GM19463 (cell line): Measurements from ENCODE around the gene CCDC88C.
"Not testable (repeated sequence)": the region's sequence is repeated elsewhere in the genome, so short reads cannot be mapped to it uniquely, and the experiment has no call there.

ENCODE experiments used
- ATAC-seq: cut with Tn5 transposase; IDR thresholded peaks from one replicate; pipeline ENCODE4 v1.9.1; 2021; ENCODE audit warnings: mild to moderate bottlenecking, moderate library complexity; ENCODE audit not compliant: unreplicated experiment

The CCDC88C gene

DNA sequence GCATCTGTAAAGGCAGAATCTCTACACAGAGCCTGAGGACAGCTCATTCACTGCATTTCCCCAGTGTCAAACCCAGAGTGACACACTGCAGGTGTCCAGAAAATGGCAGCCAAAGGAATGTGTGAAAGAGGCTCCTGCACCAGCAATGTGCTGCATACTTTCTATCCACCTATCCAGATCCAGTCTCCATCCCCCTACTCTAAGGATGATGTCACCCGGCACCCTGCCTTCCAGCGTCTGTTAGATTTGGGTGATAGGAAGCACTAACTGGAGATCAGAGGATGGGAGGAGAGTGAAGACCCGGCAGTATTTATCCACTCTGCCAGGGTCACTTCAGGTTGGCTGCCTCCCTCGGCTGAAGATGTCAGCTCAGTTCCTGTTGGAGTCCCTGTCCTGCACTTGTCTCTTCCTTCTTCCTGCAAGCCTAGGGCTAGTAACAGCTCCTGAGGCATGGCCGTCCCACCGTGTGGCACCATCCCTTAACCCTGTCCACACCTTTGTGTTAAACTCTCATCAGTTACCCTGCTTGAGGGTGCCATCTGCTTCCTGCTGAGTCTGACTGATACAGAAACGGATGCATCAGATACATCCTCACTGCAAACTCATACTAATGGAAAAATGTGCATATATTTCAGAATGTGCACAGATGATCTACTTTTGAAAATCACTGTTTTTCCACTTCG lies 160.2 kb downstream of the CCDC88C start:
- no peak for ATAC-seq

- ATAC-seq = no peak
Observed at GRCh38 chr14:91256661-91257060, 161.0 kb downstream of the CCDC88C start.

- no peak for ATAC-seq
Observed at GRCh38 chr14:91255026-91255695, 162.5 kb downstream of the CCDC88C start.

DNA sequence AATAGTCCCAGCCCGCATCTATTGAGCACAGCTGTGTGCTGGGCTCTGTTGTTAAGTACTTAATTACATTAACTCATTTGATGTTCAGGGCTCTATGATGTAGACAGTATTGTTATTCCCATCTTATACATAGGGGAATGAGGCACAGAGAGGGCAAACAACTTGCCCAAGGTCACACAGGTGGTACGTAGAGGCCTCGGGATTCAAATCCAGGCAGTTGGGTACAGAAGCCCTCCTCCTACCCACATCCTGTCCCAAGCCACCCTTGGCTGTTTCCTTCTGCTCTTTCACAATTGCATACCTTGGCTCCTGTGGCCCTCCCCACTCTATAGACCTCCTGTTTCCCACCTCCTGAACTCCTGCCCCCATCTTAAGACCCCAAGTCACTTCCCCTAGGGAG lies 163.2 kb downstream of the CCDC88C start:
- no peak for ATAC-seq

DNA sequence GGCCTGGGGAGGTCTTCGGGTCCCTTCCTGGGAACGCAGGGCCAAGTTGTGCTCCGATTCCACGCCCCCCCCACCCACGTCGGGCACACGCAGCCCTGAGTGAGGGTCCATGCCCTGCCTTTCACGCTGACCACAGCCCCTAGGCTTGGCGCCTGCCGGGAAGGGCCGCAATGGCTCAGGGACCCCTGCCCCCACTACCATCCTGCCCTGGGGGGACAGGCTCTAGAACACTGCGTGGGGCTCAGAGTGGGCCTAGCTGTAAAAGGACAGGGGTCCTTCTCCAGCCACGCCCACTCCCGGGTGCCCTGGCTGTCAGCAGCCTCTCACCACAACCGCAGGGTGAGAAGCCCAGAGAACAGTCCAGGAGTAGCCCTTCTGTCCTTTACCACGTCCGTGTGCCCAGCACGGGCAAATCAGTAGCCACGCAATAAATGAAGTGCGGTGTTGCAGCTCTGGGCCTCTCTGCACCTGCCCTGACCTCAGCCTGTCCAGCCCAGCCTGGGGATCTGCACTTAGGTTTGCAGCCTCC lies 163.8 kb downstream of the CCDC88C start:
- no peak for ATAC-seq

GRCh38 chr14:91252871-91253794 lies 164.5 kb downstream of the CCDC88C start:
- ATAC-seq = no peak

DNA sequence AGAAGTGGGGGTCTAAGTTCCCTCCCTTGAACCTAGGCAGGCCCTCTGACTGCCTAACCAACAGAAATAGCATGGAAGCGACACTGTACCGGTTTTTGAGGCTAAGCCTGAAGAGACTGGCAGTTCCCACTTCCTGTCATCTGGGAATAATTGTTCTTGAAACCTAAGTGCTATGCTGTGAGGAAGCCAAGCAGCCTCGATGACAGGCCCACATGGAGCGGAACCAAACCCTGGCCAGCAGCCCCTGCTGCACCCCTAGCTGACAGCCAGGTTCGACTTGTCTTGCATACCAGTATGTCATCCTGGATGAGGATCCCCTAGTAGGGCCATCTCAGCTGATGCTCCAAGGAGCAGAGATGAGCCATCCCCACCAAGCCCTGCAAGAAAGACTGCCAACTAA lies 166.7 kb downstream of the CCDC88C start:
- ATAC-seq = no peak

GRCh38 chr14:91249841-91250616 lies 167.6 kb downstream of the CCDC88C start:
- ATAC-seq = peak; percentile 93

DNA sequence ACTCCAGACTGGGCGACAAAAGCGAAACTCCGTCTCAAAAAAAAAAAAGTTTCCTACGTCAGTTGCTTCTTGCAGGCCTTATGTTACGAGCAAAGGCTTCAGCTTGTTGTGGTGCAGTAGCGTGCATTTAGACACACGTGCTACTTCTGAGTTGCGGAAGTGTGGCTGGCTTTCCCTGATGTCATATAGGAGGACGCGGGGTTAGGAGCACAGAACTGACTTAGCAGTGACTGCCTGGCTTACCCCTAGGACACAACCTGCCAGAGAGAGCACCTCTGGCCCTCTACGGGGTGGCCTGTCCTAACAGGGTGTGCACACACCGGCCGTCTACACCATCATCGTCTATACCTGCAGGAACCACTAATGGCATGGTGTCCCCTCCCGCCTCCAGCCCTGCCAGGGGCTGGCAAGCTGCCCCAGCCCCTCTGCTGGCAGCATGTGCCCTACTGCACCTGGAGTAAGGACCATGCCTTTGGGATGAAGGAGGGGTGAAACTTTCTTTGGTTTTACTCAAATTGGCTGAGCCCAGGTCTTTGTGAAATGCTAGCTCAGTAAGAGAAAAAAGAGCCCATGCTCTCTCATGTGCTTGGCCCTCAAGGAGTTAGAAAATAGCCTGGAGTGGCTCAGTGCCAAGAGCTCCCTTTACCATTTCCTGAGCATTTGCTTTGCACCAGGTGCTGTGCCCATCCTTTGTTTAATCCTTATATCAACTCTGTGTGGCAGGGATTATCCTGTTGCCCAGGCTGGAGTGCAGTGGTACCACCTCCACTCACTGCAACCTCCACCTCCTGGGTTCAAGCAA lies 171.4 kb downstream of the CCDC88C start:
- no peak for ATAC-seq

DNA sequence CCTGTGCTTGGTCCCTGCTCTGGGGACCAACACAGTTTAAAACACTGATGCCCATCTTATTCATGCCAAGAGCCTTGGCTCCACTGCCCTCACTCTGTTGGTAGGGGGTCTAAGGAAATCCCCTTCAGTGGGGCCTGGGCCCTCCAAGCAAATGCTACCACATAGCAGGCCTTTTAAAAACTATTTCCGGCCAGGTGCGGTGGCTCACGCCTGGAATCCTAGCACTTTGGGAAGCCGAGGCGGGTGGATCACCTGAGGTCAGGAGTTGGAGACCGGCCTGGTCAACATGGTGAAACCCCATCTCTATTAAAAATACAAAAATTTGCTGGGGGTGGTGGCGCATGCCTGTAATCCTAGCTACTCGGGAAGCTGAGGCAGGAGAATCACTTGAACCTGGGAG lies 172.0 kb downstream of the CCDC88C start:
- ATAC-seq = not testable (repeated sequence)

DNA sequence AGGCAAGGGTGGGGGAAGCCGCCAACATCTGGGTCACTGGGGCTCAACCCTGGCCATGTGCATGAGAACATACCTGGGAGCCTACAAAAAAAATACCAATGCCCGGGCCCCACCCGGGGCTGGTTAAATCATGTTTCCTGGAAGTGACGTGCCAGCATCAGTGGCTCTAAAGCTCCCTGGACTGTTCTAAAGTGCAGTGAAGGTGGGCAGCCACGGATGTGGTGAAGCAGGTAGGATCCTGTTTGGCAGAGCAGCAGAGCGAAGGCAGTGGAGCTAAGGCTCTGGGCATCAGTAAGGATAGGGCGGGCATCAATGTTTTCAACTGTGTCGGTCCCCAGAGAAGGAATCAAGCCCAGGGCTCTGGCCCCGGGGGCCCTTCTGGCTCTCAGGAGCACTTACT lies 172.6 kb downstream of the CCDC88C start:
- ATAC-seq = no peak

- no peak for ATAC-seq
Observed at GRCh38 chr14:91244501-91244901, 173.1 kb downstream of the CCDC88C start, which contains the start of gene GPR68. TSS of gene GPR68 (minus strand) at chr14:91244704. CDS start at chr14:91235050, 9,654 bp downstream.

DNA sequence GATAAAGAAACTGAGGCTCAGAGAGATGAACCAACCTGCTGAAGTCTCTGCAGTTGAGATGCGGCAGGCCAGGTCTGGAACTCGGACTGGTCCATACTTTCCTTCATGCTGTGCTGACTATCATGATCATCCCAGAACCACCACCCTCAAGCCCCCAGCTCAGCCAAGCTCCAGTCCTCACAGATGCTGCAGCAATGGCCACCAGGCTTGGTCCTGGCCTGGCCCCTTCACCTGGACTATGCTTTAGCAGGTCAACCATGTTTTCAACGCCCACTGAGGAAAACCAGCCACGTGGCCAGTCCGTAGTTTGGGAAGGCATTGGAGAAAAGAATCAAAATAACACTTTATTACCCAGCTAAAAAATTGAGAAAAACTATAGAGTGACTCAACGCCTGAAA lies 174.5 kb downstream of the CCDC88C start:
- no peak for ATAC-seq

DNA sequence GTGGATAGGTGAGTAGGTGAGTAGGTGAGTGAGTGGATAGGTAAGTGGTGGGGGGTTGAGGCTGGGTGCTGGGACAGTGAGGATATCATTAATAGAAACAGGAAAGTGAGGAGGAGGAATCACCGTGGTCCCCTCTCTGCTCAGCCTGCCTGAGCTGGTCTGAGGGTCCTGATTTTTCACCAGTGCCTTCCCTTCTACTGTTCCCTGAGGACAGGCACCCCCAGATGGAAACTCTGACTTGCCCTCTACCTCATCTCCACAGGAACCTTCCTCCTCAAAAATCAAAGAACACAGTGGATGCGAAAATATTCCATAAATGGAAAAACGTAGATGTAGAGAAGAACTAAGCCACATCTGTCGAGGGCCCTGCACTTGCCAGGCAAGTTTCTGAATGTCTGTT lies 175.0 kb downstream of the CCDC88C start:
- no peak for ATAC-seq

GRCh38 chr14:91241863-91242262 lies 175.8 kb downstream of the CCDC88C start:
- peak; percentile 52 for ATAC-seq

GRCh38 chr14:91238661-91239060 lies 179.0 kb downstream of the CCDC88C start:
- ATAC-seq = no peak

DNA sequence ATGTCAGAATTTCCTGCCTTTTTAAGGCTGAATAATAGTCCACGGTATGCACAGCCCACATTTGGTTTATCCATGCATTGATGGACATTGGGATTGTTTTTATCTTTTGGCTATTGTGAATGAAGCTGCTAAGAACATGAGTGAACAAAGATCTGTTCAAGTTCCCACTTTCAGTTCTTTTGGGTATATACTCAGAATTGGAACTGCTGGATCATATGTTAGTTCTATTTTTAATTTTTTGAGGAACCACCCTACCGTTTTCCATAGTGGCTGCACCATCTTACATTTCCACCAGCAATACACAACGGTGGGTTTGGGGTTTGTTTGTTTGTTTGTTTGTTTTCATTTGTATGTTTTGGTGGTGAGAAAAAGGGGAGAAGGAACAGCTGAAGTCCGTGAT lies 179.5 kb downstream of the CCDC88C start:
- no peak for ATAC-seq

DNA sequence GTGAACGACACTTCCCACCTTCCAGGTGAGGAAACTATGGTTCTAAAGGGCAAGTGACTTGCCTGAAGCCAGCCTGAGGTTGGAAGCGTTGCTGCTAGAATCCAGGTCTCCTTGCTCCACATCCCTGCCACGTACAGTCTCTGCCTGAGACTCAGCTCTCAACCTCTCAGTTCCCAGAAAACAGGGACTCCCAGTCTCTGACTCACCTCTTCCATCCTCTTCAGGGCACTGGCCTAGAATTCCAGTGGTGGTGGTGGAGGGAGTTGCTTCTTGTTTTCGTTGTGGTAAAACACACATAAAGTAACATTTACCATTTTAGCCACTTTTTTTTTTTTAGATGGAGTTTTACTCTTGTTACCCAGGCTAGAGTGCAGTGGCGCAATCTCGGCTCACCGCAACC lies 180.4 kb downstream of the CCDC88C start:
- ATAC-seq = no peak

DNA sequence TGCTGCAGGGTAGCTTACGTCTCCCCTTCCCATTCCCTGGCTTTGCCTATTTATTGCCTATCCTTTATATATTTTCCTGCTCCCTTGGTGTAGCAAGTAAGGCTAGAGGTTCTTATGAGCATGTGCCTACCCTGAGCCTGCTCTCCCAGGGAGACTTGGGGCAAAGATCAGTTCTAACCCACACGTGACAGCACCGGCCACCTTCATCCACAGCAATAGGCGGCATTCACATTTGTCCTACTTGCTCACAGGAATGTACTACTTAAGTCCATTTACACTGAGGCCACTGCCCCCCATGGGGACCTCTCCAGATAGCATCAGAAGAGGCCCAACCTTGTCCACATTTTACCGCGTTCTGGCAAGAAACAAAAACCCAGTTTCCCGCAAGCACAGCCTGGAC lies 181.8 kb downstream of the CCDC88C start:
- no peak for ATAC-seq

DNA sequence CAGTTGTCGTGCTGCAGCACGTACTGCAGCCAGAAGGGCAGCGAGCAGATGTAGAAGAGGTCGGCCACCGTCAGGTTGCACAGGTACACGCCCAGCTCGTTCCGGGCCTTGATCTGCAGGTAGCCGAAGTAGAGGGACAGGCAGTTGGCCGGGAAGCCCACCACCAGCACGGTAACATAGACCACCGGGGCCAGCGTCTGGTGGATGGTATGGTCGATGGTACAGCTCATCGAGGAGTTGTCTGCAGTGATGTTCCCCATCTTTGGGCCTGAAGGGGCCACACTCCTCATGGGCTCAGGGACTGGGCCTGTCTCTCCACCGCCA lies 182.9 kb downstream of the CCDC88C start:
- no peak for ATAC-seq
